HUES48 (cell line): ENCODE data around the gene GNG13.
"Not testable (repeated sequence)": the region's sequence is repeated elsewhere in the genome, so short reads cannot be mapped to it uniquely, and the experiment has no call there.

ENCODE experiments used
- H3K27ac ChIP-seq: one replicate; pipeline ENCODE4 v1.7.0; 2013; ENCODE audit warnings: low read depth, low read length, inconsistent platforms
- H3K27me3 ChIP-seq: 2 replicates; pipeline ENCODE4 v1.6.1; 2013; ENCODE audit warnings: mild to moderate bottlenecking, low read length; ENCODE audit not compliant: control insufficient read depth, insufficient read depth
- H3K36me3 ChIP-seq: 2 replicates; pipeline ENCODE4 v1.6.1; 2013; ENCODE audit warnings: low read length; ENCODE audit not compliant: control insufficient read depth, insufficient read depth
- H3K4me1 ChIP-seq: 2 replicates; pipeline ENCODE4 v1.6.1; 2013; ENCODE audit warnings: mild to moderate bottlenecking, low read length; ENCODE audit not compliant: control insufficient read depth, insufficient read depth
- H3K4me3 ChIP-seq: 2 replicates; pipeline ENCODE4 v1.5.1; 2013; ENCODE audit warnings: mild to moderate bottlenecking, low read depth, low read length
- H3K9ac ChIP-seq: 2 replicates; pipeline ENCODE4 v1.6.1; 2013; ENCODE audit warnings: mild to moderate bottlenecking, low read depth, low read length, moderate library complexity
- H3K9me3 ChIP-seq: 2 replicates; pipeline ENCODE4 v1.6.1; 2013; ENCODE audit warnings: low read length; ENCODE audit not compliant: control insufficient read depth, insufficient read depth

GNG13 gene

DNA sequence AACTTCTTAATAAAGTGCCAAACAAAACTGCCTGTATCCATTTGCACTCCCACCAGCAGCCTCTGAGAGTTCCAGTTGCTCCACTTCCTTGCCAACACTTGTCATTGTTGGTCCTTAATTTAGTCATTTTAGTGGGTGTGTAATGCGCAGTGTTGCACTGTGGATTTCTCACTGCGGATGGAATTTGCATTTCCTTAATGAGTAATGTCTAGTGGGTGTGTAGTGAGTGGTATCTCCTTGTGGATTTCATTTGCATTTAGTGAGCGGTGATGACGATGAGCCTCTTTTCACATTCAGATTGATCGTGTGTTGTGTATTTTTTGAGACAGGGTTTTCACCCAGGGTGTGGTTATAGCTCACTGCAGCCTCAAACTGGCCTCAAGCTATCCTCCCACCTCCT lies 44.1 kb downstream of the GNG13 start:
- no peak overlapping the region for H3K9ac ChIP-seq
- H3K36me3 ChIP-seq, result no peaks in the 10 kb centered on the region
- H3K4me3 ChIP-seq, result no peak overlapping the region
- H3K27me3 ChIP-seq, result no peaks in the 10 kb centered on the region
- peaks cover 12% of the 10 kb centered on the region for H3K4me1 ChIP-seq
- no peak overlapping the region for H3K27ac ChIP-seq
- H3K9me3 ChIP-seq, result no peaks in the 10 kb centered on the region; the same call in 1 of the 2 replicates

DNA sequence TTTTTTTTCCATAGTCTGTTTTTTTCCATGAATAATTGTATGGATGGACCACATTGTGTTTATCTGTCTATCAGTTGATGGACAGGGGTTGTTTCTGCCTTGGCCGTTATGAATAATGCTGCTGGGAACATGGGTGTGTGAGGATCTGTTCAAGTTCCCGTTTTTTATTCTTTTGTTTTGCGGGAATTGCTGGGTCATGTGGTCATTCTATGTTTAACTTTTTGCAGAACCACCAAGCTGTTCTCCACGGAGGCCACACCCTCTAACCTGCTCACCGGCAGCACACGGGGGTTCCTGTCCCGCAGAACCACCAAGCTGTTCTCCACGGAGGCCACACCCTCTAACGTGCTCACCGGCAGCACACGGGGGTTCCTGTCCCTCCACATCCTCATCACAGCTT lies 45.9 kb downstream of the GNG13 start:
- Histone ChIP-seq H3K4me3 (no peak overlapping the region), H3K27ac (no peak overlapping the region), H3K9me3 (no peaks in the 10 kb centered on the region; the same call in 1 of the 2 replicates), H3K27me3 (no peaks in the 10 kb centered on the region), H3K9ac (no peak overlapping the region), H3K4me1 (peaks cover 19% of the 10 kb centered on the region), H3K36me3 (no peaks in the 10 kb centered on the region)

DNA sequence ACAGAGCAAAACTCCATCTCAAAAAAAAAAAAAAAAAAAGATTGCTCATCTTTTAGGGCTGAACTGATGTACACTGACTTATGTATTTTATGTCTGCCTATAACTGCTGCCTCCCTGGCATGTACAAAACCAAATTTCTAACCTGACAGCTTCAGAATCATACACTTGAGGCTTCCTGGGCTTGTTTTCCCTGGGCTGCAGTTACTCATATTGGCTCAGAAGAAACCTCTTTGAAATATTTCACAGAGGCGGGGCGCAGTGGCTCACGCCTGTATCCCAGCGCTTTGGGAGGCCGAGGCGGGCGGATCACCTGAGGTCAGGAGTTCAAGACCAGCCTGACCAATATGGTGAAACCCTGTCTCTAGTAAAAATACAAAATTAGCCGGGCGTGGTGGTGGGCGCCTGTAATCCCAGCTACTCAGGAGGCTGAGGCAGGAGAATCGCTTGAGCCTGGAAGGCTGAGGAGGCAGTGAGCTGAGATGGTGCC lies 46.4 kb downstream of the GNG13 start:
- H3K4me1 ChIP-seq, result peaks cover 19% of the 10 kb centered on the region
- H3K9me3 ChIP-seq, H3K36me3 ChIP-seq, H3K4me3 ChIP-seq, H3K9ac ChIP-seq, H3K27ac ChIP-seq, H3K27me3 ChIP-seq: not testable (repeated sequence)

DNA sequence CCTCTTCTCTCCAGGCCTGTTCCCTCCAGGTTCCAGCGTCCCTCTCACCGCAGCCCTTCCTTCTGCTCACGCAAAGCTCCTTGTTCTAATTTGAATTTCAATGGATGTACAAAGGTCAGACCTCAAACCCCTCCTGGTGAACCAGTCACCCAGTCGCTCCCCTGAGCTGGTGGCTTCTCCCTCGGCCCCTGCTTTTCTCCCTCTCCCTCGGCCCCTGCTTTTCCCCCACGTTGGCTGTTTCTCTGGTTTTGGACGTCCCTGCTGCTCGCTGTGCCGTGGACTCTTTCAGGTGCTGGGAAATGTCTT lies 48.6 kb downstream of the GNG13 start:
- H3K4me3 ChIP-seq, result no peak overlapping the region
- no peak overlapping the region for H3K9ac ChIP-seq
- H3K27ac ChIP-seq, result peak overlapping the region; percentile 33
- H3K9me3 ChIP-seq, result no peaks in the 10 kb centered on the region; the same call in 1 of the 2 replicates
- H3K27me3 ChIP-seq, result no peaks in the 10 kb centered on the region
- H3K36me3 ChIP-seq, result no peaks in the 10 kb centered on the region
- H3K4me1 ChIP-seq, result peaks cover 19% of the 10 kb centered on the region

DNA sequence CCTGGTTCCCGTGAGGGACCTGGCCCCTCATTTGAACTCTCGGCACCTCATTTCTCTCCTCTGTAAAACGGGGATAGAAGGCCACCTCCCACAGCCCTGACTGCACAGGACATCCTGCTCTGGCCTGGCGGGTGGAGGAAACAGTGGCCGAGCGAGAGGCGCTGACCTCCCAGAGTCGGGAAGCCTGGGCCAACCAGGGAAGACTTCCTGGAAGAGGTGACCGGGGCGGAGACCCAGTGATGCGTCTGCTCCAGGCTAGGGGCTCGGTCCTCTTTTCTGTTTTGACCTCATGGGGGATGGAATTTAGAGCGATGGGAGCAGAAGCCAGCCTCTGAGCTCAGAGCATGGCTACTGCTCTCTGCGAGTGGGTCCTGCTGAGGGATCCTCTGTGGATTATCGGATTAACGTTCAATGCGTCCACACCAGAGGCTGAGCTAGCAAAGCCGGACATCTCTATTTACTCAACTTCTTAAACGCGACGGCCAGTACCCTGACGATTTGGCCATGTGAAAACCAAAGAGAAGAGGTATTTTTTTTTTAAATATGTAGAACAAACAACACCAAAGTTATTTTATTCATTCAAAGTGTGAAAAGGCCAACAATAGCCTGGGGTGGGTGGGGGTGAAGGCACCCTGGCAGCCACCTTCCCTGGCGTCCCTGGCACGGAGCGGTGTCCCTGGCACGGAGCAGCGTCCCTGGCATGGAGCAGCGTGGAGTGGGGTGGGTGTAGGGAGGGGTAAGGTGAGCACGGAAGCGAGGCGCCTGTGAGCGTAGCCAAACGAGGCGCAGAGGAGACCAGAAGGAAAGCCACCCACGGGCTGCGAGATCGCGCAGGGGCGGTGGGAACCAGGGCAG lies 49.2 kb downstream of the GNG13 start:
- Histone ChIP-seq H3K9ac (no peak overlapping the region), H3K4me1 (peaks cover 19% of the 10 kb centered on the region), H3K27ac (peak overlapping the region; percentile 33), H3K36me3 (no peaks in the 10 kb centered on the region), H3K4me3 (no peak overlapping the region), H3K9me3 (no peaks in the 10 kb centered on the region; the same call in 1 of the 2 replicates), H3K27me3 (no peaks in the 10 kb centered on the region)

DNA sequence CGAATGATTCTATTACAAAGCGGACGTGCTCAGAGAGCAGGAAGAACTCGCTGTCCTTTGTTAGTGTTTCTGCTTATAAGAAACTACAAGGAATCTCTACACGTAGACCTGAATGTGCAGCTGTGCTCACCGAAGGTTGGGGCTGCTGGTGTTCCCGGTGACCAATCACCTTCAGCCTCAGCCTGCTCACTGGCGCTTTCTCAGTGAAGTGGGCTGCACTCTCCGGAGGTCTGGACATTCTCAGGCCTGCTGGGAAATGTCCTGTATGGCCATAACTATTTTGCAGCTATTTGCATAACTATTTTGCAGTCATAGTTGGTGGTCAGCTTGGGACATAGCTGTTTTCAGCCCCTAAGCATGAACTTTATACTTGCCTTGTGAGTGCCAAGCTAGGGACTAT lies 50.0 kb downstream of the GNG13 start:
- H3K4me3 ChIP-seq, result no peak overlapping the region
- H3K9ac ChIP-seq, result no peak overlapping the region
- no peaks in the 10 kb centered on the region for H3K9me3 ChIP-seq
- no peaks in the 10 kb centered on the region for H3K36me3 ChIP-seq
- no peak overlapping the region for H3K27ac ChIP-seq
- H3K4me1 ChIP-seq, result peaks cover 19% of the 10 kb centered on the region
- H3K27me3 ChIP-seq, result no peaks in the 10 kb centered on the region

DNA sequence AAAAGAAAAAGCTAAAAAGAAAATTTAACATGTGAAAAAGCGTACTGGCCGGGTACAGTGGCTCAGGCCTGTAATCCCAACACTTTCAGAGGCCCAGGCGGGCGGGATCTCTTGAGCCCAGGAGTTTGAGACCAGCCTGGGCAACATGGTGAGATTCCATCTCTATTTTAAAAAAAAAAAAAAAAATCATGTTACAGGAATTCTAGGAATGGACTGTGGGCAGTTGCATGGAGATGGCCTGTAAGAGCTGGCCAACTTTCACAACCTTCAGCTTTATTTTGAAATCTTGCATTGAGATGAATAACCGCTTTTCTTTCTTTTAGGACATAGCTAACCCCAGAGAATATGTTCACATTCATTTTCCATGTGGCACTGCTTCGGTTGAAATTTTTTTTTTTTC lies 51.5 kb downstream of the GNG13 start:
- Histone ChIP-seq H3K27ac (no peak overlapping the region), H3K4me1 (peaks cover 19% of the 10 kb centered on the region), H3K36me3 (no peaks in the 10 kb centered on the region), H3K9ac (no peak overlapping the region), H3K27me3 (no peaks in the 10 kb centered on the region), H3K4me3 (no peak overlapping the region), H3K9me3 (no peaks in the 10 kb centered on the region)
